NCI-H2227 (cell line): ENCODE measurements around the gene SORT1.

ENCODE experiments used
- DNase-seq: peaks from one replicate; lab custom pipeline; 2025; ENCODE audit not compliant: unreplicated experiment; lab: John Stamatoyannopoulos, UW

SORT1 gene

GRCh38 chr1:109277434-109278204, 120.1 kb downstream of the SORT1 start:
- peak; percentile 82 for DNase-seq

- no peak for DNase-seq
These were observed 121.9 kb downstream of the SORT1 start for GRCh38 chr1:109275706-109276345.

GRCh38 chr1:109274533-109275476, 122.9 kb downstream of the SORT1 start:
- no peak for DNase-seq

GRCh38 chr1:109273570-109274288, 124.0 kb downstream of the SORT1 start:
- DNase-seq = no peak

GRCh38 chr1:109272831-109273547, 124.7 kb downstream of the SORT1 start:
- DNase-seq = no peak

GRCh38 chr1:109272021-109272799, 125.5 kb downstream of the SORT1 start:
- DNase-seq = no peak

GRCh38 chr1:109271458-109271857, 126.3 kb downstream of the SORT1 start:
- DNase-seq = no peak

- DNase-seq = no peak
These were observed 126.9 kb downstream of the SORT1 start for GRCh38 chr1:109270623-109271317.

GRCh38 chr1:109269981-109270622, 127.6 kb downstream of the SORT1 start:
- no peak for DNase-seq

- DNase-seq = no peak
These were observed 128.3 kb downstream of the SORT1 start for GRCh38 chr1:109269212-109269980.

- no peak for DNase-seq
These were observed 129.1 kb downstream of the SORT1 start for GRCh38 chr1:109268431-109269211.

- no peak for DNase-seq
These were observed 129.9 kb downstream of the SORT1 start for GRCh38 chr1:109267743-109268300.

- DNase-seq = no peak
These were observed 130.8 kb downstream of the SORT1 start for GRCh38 chr1:109266965-109267364.

GRCh38 chr1:109265741-109266330, 131.9 kb downstream of the SORT1 start:
- no peak for DNase-seq

- DNase-seq = no peak
These were observed 132.7 kb downstream of the SORT1 start for GRCh38 chr1:109265016-109265415.

- no peak for DNase-seq
These were observed 133.4 kb downstream of the SORT1 start for GRCh38 chr1:109264379-109264755.
